Measurements from ENCODE around the gene TEAD1. TPM values are rescaled to one million over a fixed set of nuclear protein-coding genes. Genes with fewer than 3 reads are reported as not detected.

The TEAD1 gene
- total and polyA plus RNA-seq, 2 donors (not counting 3 experiments of a cell fraction or from before 2014, with no cell fraction given), result 15.3 to 49.0 TPM

DNA sequence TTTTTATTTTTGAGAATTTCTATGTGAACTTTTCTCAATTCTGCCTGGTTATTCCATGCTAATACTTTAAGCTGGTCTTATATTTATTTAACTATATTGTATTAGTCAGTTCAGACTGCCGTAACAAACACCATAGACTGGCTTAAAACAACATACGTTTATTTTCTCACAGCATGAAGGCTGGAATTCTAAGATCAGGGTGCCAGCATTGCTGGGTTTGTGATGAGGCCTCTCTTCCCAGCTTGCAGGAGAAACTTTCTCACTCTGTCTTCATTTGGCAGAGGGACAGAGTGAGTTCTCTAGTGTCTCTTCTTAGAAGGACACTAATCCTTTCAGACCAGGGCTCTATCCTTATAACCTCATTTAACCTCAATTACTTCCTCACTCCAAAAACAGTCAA lies 16.2 kb upstream of the TEAD1 start:
- CTCF ChIA-PET, result interaction anchor here (1.2 kb wide), 1 partner anchor 16 kb away, joined by 3 read pairs; no protein-coding TSS in a partner anchor

GRCh38 chr11:12662101-12662689 lies 12.0 kb upstream of the TEAD1 start:
- TF ChIP-seq EZH2 (IDR thresholded peaks at IDR 0.05; ENCODE audit: borderline replicate concordance, low read depth, low read length, severe bottlenecking) (no peak), MYC (IDR thresholded peaks at IDR 0.05; ENCODE audit: low read depth, low read length) (no peak), MAX (IDR thresholded peaks at IDR 0.05; ENCODE audit: insufficient read depth, insufficient read length) (no peak), POLR2A (IDR thresholded peaks at IDR 0.05; ENCODE audit: low read depth, low read length) (no peak), JUN (IDR thresholded peaks at IDR 0.05; ENCODE audit: borderline replicate concordance, insufficient read depth, insufficient read length, low read depth) (no peak), GATA2 (IDR thresholded peaks at IDR 0.05; ENCODE audit: insufficient read depth, insufficient read length, low read depth, low read length) (no peak), POLR2AphosphoS5 (IDR thresholded peaks at IDR 0.05; ENCODE audit: insufficient read depth, low read depth, low read length) (no peak), FOS (IDR thresholded peaks at IDR 0.05; ENCODE audit: borderline replicate concordance, insufficient read depth, low read length) (no peak)
- TF ChIP-seq, protein P1, sequence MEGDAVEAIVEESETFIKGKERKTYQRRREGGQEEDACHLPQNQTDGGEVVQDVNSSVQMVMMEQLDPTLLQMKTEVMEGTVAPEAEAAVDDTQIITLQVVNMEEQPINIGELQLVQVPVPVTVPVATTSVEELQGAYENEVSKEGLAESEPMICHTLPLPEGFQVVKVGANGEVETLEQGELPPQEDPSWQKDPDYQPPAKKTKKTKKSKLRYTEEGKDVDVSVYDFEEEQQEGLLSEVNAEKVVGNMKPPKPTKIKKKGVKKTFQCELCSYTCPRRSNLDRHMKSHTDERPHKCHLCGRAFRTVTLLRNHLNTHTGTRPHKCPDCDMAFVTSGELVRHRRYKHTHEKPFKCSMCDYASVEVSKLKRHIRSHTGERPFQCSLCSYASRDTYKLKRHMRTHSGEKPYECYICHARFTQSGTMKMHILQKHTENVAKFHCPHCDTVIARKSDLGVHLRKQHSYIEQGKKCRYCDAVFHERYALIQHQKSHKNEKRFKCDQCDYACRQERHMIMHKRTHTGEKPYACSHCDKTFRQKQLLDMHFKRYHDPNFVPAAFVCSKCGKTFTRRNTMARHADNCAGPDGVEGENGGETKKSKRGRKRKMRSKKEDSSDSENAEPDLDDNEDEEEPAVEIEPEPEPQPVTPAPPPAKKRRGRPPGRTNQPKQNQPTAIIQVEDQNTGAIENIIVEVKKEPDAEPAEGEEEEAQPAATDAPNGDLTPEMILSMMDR (IDR thresholded peaks at IDR 0.05; ENCODE audit: extremely low read depth in 1 of 2, insufficient read depth in 1 of 2, low read depth in 1 of 2, low read length in 2 of 2), result no peak
- CTCF ChIA-PET, result no interaction called here
- Histone ChIP-seq H3K4me3 (replicated peaks in 1 of 3; ENCODE audit: insufficient read depth in 1 of 3, low read depth in 1 of 3, low read length in 3 of 3) (no peak overlapping the region), H3K36me3 (ENCODE audit: control insufficient read depth in 2 of 2, extremely low read depth in 1 of 2, insufficient read depth in 2 of 2, low read length in 2 of 2) (no peaks in the 10 kb centered on the region), H3K79me2 (ENCODE audit: control insufficient read depth, insufficient read depth, low read length) (no peaks in the 10 kb centered on the region), H3K9me3 (replicated peaks; ENCODE audit: control insufficient read depth, insufficient read depth, low read length) (no peaks in the 10 kb centered on the region), H3K9me1 (replicated peaks; ENCODE audit: control insufficient read depth, extremely low read depth, insufficient read depth, low read length) (no peaks in the 10 kb centered on the region), H3K4me1 (ENCODE audit: control insufficient read depth, extremely low read depth, insufficient read depth, low read length) (no peaks in the 10 kb centered on the region), H3K9ac (replicated peaks; ENCODE audit: extremely low read depth, insufficient read depth, low read length) (no peak overlapping the region), H3K27me3 (ENCODE audit: control insufficient read depth in 2 of 2, insufficient read depth in 2 of 2, low read length in 2 of 2) (peaks cover 12 to 25% of the 10 kb centered on the region in 2 experiments), H4K20me1 (replicated peaks; ENCODE audit: control insufficient read depth, extremely low read depth, insufficient read depth, low read length) (no peaks in the 10 kb centered on the region), H2AFZ (ENCODE audit: low read depth, low read length) (no peak overlapping the region), H3K4me2 (ENCODE audit: insufficient read depth, low read length) (no peak overlapping the region), H3K27ac (ENCODE audit: insufficient read depth, low read depth, low read length) (no peak overlapping the region)
- POLR2A ChIA-PET, result no interaction called here
- no TSS peak for BruUV-seq (replicated peaks)
- dilution Hi-C loops (cut with MboI; ENCODE audit: extremely low pct_ligation_motif_present, low sequenced_read_pairs) (no loop called here), intact Hi-C loops (cut with micrococcal nuclease) (no loop called here)
- FAIRE-seq (no peak), DNase-seq (ENCODE audit: low read depth, low spot score) (no peak)

More for the DNA sequence above, 16.2 kb upstream of the TEAD1 start:
- Histone ChIP-seq H2AFZ (ENCODE audit: low read depth, low read length) (no peak overlapping the region), H3K27me3 (ENCODE audit: control insufficient read depth in 2 of 2, insufficient read depth in 2 of 2, low read length in 2 of 2) (peaks cover 0 to 15% of the 10 kb centered on the region in 2 experiments), H3K36me3 (ENCODE audit: control insufficient read depth in 2 of 2, extremely low read depth in 1 of 2, insufficient read depth in 2 of 2, low read length in 2 of 2) (no peaks in the 10 kb centered on the region), H3K4me3 (replicated peaks in 1 of 3; ENCODE audit: insufficient read depth in 1 of 3, low read depth in 1 of 3, low read length in 3 of 3) (no peak overlapping the region), H3K9me3 (replicated peaks; ENCODE audit: control insufficient read depth, insufficient read depth, low read length) (no peaks in the 10 kb centered on the region), H3K27ac (ENCODE audit: insufficient read depth, low read depth, low read length) (no peak overlapping the region), H3K79me2 (ENCODE audit: control insufficient read depth, insufficient read depth, low read length) (no peaks in the 10 kb centered on the region), H3K9me1 (replicated peaks; ENCODE audit: control insufficient read depth, extremely low read depth, insufficient read depth, low read length) (no peaks in the 10 kb centered on the region), H3K4me1 (ENCODE audit: control insufficient read depth, extremely low read depth, insufficient read depth, low read length) (no peaks in the 10 kb centered on the region), H3K4me2 (ENCODE audit: insufficient read depth, low read length) (no peak overlapping the region), H3K9ac (replicated peaks; ENCODE audit: extremely low read depth, insufficient read depth, low read length) (no peak overlapping the region), H4K20me1 (replicated peaks; ENCODE audit: control insufficient read depth, extremely low read depth, insufficient read depth, low read length) (no peaks in the 10 kb centered on the region)
- POLR2A ChIA-PET, result no interaction called here
- intact Hi-C loops (cut with micrococcal nuclease) (no loop called here), dilution Hi-C loops (cut with MboI; ENCODE audit: extremely low pct_ligation_motif_present, low sequenced_read_pairs) (no loop called here)
- BruUV-seq (replicated peaks), result no TSS peak
- TF ChIP-seq MYC (IDR thresholded peaks at IDR 0.05; ENCODE audit: low read depth, low read length) (no peak), POLR2AphosphoS5 (IDR thresholded peaks at IDR 0.05; ENCODE audit: insufficient read depth, low read depth, low read length) (no peak)
- DNase-seq (ENCODE audit: low read depth, low spot score) (no peak), FAIRE-seq (no peak)
